OCI-LY7 (cell line): ENCODE measurements around the gene STAB1. TPM values are rescaled to one million over a fixed set of nuclear protein-coding genes. Genes with fewer than 3 reads are reported as not detected.

Experiments used
- BruUV-seq: library from RNA; stranded (reverse); fragments of 400-500 nt; replicated peaks from 2 replicates; lab custom pipeline; 2021; lab: Mats Ljungman, UMichigan
- CTCF ChIA-PET: fragments of 300-600 bp; sonication (Branson Sonifier 250); formaldehyde crosslinking; loops from one replicate; lab custom pipeline; 2022; ENCODE audit warnings: antibody characterized with exemption; ENCODE audit not compliant: unreplicated experiment; lab: Charles Lee
- POLR2A ChIA-PET: fragments of 300-600 bp; sonication (Branson Sonifier 250); formaldehyde crosslinking; loops from one replicate; lab custom pipeline; 2022; ENCODE audit warnings: antibody characterized with exemption; lab: Charles Lee
- DNase-seq: peaks from one replicate; pipeline ENCODE4 v3.0.0-alpha.2; 2015; ENCODE audit warnings: low spot score
- H2AFZ ChIP-seq: fragments of 200-600 bp; sonication (generic), shearing (Covaris generic); 2 replicates; pipeline ENCODE4 v1.6.1; 2014; ENCODE audit warnings: mild to moderate bottlenecking, antibody characterized with exemption, low read length, moderate library complexity
- H3K27ac ChIP-seq: fragments of 200-600 bp; sonication (generic); 2 replicates; pipeline ENCODE4 v1.5.1; 2014; ENCODE audit warnings: mixed run types, low read depth, mild to moderate bottlenecking, moderate library complexity, low read length, inconsistent platforms; ENCODE audit not compliant: poor library complexity, severe bottlenecking
- H3K36me3 ChIP-seq: fragments of 200-600 bp; sonication (generic); 2 replicates; pipeline ENCODE4 v1.6.1; 2014; ENCODE audit warnings: mild to moderate bottlenecking, antibody characterized with exemption, low read length, moderate library complexity, mixed read lengths; ENCODE audit not compliant: insufficient read depth
- H3K4me1 ChIP-seq: fragments of 200-600 bp; sonication (generic); 2 replicates; pipeline ENCODE4 v1.5.1; 2014; ENCODE audit warnings: mild to moderate bottlenecking, low read length; ENCODE audit not compliant: insufficient read depth, poor library complexity, severe bottlenecking
- H3K4me2 ChIP-seq: fragments of 200-600 bp; sonication (generic); 2 replicates; pipeline ENCODE4 v1.6.1; 2014; ENCODE audit warnings: mild to moderate bottlenecking, low read length
- H3K4me3 ChIP-seq: fragments of 200-600 bp; sonication (generic); 2 replicates; pipeline ENCODE4 v1.5.1; 2014; ENCODE audit warnings: mild to moderate bottlenecking, low read depth, low read length; ENCODE audit not compliant: poor library complexity, severe bottlenecking
- H3K79me2 ChIP-seq: fragments of 200-600 bp; sonication (generic); 2 replicates; pipeline ENCODE4 v1.6.1; 2016; ENCODE audit warnings: low read depth, mild to moderate bottlenecking, low read length, moderate library complexity, mixed read lengths; ENCODE audit not compliant: insufficient read depth
- H3K9me2 ChIP-seq: fragments of 200-600 bp; sonication (generic); 2 replicates; pipeline ENCODE4 v1.6.1; 2016; ENCODE audit warnings: mild to moderate bottlenecking, low read length, mixed read lengths; ENCODE audit not compliant: insufficient read depth
- H3K9me3 ChIP-seq: fragments of 200-600 bp; sonication (generic); 2 replicates; pipeline ENCODE4 v1.6.1; 2014; ENCODE audit warnings: mild to moderate bottlenecking, mixed run types, low read length, mixed read lengths
- H4K20me1 ChIP-seq: fragments of 200-600 bp; sonication (generic); 2 replicates; pipeline ENCODE4 v1.6.1; 2014; ENCODE audit warnings: mild to moderate bottlenecking, antibody characterized with exemption, low read length, moderate library complexity, mixed read lengths; ENCODE audit not compliant: insufficient read depth
- CTCF ChIP-seq: fragments of 200-600 bp; sonication (generic); conservative IDR thresholded peaks from 2 replicates; pipeline ENCODE4 v1.5.1; 2014; ENCODE audit warnings: mild to moderate bottlenecking, antibody characterized with exemption, low read length, moderate library complexity, mixed read lengths
- EZH2phosphoT487 ChIP-seq: fragments of 200-600 bp; sonication (generic); IDR thresholded peaks from 2 replicates; pipeline ENCODE4 v1.6.1; 2018; ENCODE audit warnings: low read depth, borderline replicate concordance, mild to moderate bottlenecking, mixed run types, antibody characterized with exemption, low read length, moderate library complexity, mixed read lengths
- intact Hi-C: fragments of 100-400 bp; cut with micrococcal nuclease; formaldehyde crosslinking; loops from one replicate; pipeline ENCODE4 v1.10.0; 2022; ENCODE audit not compliant: unreplicated experiment
- total RNA-seq, 2 experiments: library from RNA; depleted of rRNA in 1 of 2; stranded (reverse); fragments of >200 nt in 1 of 2; shearing (Covaris generic) in 1 of 2; gene quantifications; 2 replicates each; pipeline ENCODE4 v1.2.3, GENCODE V29; 2014 to 2022

Gene STAB1
- total RNA-seq, 2 experiments from 2014 or later = not detected

- intact Hi-C loops = no loop called here
Measured at GRCh38 chr3:52516509-52517195, 21.5 kb downstream of the STAB1 start.

GRCh38 chr3:52517796-52518722 lies 22.9 kb downstream of the STAB1 start:
- no peak for DNase-seq
- no peak overlapping the region for H2AFZ ChIP-seq
- BruUV-seq = no TSS peak

More at GRCh38 chr3:52516509-52517195, 21.5 kb downstream of the STAB1 start:
- Histone ChIP-seq H3K4me1 (no peaks in the 10 kb centered on the region), H2AFZ (no peak overlapping the region), H3K4me3 (no peak overlapping the region), H3K9me2 (no peaks in the 10 kb centered on the region), H4K20me1 (no peaks in the 10 kb centered on the region), H3K36me3 (no peaks in the 10 kb centered on the region), H3K27ac (no peak overlapping the region), H3K9me3 (no peaks in the 10 kb centered on the region), H3K4me2 (no peak overlapping the region), H3K79me2 (no peaks in the 10 kb centered on the region)
- no peak for DNase-seq
- no TSS peak for BruUV-seq
- POLR2A ChIA-PET = no interaction called here
- CTCF ChIA-PET = no interaction called here
- no peak for TF ChIP-seq EZH2phosphoT487
- TF ChIP-seq CTCF = no peak

More at GRCh38 chr3:52517796-52518722, 22.9 kb downstream of the STAB1 start:
- H3K4me1 ChIP-seq = no peaks in the 10 kb centered on the region
- H4K20me1 ChIP-seq = no peaks in the 10 kb centered on the region
- no peak overlapping the region for H3K4me3 ChIP-seq
- TF ChIP-seq EZH2phosphoT487 (no peak), CTCF (no peak)
- ChIA-PET CTCF (interaction anchor here (0.5 kb wide), 1 partner anchor 8 kb away, joined by 3 read pairs; no protein-coding TSS in a partner anchor), POLR2A (interaction anchor here (0.5 kb wide), 1 partner anchor 45 kb away, joined by 3 read pairs; no protein-coding TSS in a partner anchor)
- H3K4me2 ChIP-seq = no peak overlapping the region
- no peaks in the 10 kb centered on the region for H3K79me2 ChIP-seq
- no peaks in the 10 kb centered on the region for H3K9me2 ChIP-seq
- no peaks in the 10 kb centered on the region for H3K9me3 ChIP-seq
- no peak overlapping the region for H3K27ac ChIP-seq
- H3K36me3 ChIP-seq = no peaks in the 10 kb centered on the region
- intact Hi-C loops = no loop called here
